HL-60 (cell line): ENCODE measurements around the gene ARHGAP26.

Experiments used
- DNase-seq, 2 experiments: peaks; one replicate each; pipeline ENCODE4 v3.0.0-alpha.2; 2010 to 2020; ENCODE audit warnings: low read depth in 1 of 2, low spot score in 1 of 2
- H3K27ac ChIP-seq: fragments of 250-450 bp; sonication (Bioruptor Pico); replicated peaks from 2 replicates; pipeline ENCODE4 v1.5.1; 2020; ENCODE audit warnings: mild to moderate bottlenecking, moderate library complexity
- H3K27me3 ChIP-seq: fragments of 250-450 bp; sonication (Bioruptor Pico); 2 replicates; pipeline ENCODE4 v1.5.1; 2021; ENCODE audit warnings: mild to moderate bottlenecking, moderate library complexity; ENCODE audit not compliant: insufficient read depth, poor library complexity, severe bottlenecking
- H3K4me3 ChIP-seq: replicated peaks from 2 replicates; pipeline ENCODE4 v1.5.1; 2011; ENCODE audit warnings: mild to moderate bottlenecking, control low read depth, low read length; ENCODE audit not compliant: insufficient read depth
- GABPA ChIP-seq: IDR thresholded peaks from 2 replicates; pipeline ENCODE4 v1.6.1; 2012; ENCODE audit warnings: low read depth
- POLR2AphosphoS5 ChIP-seq: IDR thresholded peaks from 2 replicates; pipeline ENCODE4 v1.6.1; 2012; ENCODE audit warnings: low read depth
- SPI1 ChIP-seq: IDR thresholded peaks from 2 replicates; pipeline ENCODE4 v1.6.1; 2012; ENCODE audit warnings: low read depth, mild to moderate bottlenecking, borderline replicate concordance
- TF ChIP-seq, protein P1 (sequence below): IDR thresholded peaks from one replicate; pipeline ENCODE4 v1.5.1; 2011; ENCODE audit warnings: low read length, control low read depth, inconsistent platforms; ENCODE audit not compliant: insufficient read depth
- TF ChIP-seq, protein P2 (sequence below): IDR thresholded peaks from 2 replicates; pipeline ENCODE4 v1.6.1; 2012; ENCODE audit warnings: low read depth; ENCODE audit not compliant: insufficient replicate concordance

The ARHGAP26 gene

DNA sequence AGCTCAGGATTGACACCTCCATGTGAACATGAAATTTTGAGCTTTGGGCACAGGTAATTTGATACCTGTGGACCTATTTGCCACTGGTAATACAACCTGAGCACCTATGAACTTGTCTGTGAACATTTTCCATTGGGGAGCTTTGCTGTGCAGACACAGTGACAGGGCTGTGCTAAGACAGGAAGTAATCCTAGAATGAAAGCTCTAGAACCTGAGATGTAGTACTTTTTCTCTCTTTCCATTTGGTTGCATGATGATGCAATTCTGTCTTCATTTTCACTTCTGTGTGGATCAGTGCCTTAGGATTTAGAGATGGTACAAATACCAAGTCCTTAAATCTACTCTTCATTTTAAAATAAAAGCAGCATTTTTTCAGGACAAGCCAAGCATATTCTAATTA, 416.4 kb downstream of the ARHGAP26 start:
- Histone ChIP-seq H3K4me3 (no peak overlapping the region), H3K27me3 (no peaks in the 10 kb centered on the region), H3K27ac (no peak overlapping the region)
- no peak for DNase-seq
- TF ChIP-seq, protein P1, sequence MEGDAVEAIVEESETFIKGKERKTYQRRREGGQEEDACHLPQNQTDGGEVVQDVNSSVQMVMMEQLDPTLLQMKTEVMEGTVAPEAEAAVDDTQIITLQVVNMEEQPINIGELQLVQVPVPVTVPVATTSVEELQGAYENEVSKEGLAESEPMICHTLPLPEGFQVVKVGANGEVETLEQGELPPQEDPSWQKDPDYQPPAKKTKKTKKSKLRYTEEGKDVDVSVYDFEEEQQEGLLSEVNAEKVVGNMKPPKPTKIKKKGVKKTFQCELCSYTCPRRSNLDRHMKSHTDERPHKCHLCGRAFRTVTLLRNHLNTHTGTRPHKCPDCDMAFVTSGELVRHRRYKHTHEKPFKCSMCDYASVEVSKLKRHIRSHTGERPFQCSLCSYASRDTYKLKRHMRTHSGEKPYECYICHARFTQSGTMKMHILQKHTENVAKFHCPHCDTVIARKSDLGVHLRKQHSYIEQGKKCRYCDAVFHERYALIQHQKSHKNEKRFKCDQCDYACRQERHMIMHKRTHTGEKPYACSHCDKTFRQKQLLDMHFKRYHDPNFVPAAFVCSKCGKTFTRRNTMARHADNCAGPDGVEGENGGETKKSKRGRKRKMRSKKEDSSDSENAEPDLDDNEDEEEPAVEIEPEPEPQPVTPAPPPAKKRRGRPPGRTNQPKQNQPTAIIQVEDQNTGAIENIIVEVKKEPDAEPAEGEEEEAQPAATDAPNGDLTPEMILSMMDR: no peak
- TF ChIP-seq GABPA: no peak
- no peak for TF ChIP-seq SPI1
- TF ChIP-seq POLR2AphosphoS5: no peak
- TF ChIP-seq, protein P2, sequence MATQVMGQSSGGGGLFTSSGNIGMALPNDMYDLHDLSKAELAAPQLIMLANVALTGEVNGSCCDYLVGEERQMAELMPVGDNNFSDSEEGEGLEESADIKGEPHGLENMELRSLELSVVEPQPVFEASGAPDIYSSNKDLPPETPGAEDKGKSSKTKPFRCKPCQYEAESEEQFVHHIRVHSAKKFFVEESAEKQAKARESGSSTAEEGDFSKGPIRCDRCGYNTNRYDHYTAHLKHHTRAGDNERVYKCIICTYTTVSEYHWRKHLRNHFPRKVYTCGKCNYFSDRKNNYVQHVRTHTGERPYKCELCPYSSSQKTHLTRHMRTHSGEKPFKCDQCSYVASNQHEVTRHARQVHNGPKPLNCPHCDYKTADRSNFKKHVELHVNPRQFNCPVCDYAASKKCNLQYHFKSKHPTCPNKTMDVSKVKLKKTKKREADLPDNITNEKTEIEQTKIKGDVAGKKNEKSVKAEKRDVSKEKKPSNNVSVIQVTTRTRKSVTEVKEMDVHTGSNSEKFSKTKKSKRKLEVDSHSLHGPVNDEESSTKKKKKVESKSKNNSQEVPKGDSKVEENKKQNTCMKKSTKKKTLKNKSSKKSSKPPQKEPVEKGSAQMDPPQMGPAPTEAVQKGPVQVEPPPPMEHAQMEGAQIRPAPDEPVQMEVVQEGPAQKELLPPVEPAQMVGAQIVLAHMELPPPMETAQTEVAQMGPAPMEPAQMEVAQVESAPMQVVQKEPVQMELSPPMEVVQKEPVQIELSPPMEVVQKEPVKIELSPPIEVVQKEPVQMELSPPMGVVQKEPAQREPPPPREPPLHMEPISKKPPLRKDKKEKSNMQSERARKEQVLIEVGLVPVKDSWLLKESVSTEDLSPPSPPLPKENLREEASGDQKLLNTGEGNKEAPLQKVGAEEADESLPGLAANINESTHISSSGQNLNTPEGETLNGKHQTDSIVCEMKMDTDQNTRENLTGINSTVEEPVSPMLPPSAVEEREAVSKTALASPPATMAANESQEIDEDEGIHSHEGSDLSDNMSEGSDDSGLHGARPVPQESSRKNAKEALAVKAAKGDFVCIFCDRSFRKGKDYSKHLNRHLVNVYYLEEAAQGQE: no peak

DNA sequence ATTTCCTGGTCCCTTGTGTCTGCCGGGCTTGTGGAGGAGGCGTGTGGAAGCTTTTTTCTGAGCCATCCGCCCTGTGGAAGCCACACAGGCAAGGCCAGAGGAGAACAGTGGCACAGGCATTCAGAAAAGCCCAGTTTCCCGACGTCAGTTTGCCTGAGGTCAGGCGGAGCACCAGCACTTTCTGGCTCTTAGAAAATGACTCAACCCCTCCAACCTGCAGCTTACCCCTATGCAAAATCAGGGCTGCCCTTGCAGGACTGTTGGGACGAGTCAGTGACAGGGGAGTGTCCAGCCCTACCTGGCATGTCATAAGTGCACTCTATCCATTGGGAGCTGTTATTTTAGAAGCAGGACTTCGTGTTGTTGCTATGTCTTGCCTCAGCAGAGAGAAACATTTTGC, 417.3 kb downstream of the ARHGAP26 start:
- H3K27me3 ChIP-seq: no peaks in the 10 kb centered on the region
- DNase-seq: no peak
- TF ChIP-seq SPI1 (no peak), POLR2AphosphoS5 (no peak), GABPA (no peak)
- TF ChIP-seq, protein P1: no peak
- TF ChIP-seq, protein P2: no peak
- H3K4me3 ChIP-seq: no peak overlapping the region
- H3K27ac ChIP-seq: no peak overlapping the region

DNA sequence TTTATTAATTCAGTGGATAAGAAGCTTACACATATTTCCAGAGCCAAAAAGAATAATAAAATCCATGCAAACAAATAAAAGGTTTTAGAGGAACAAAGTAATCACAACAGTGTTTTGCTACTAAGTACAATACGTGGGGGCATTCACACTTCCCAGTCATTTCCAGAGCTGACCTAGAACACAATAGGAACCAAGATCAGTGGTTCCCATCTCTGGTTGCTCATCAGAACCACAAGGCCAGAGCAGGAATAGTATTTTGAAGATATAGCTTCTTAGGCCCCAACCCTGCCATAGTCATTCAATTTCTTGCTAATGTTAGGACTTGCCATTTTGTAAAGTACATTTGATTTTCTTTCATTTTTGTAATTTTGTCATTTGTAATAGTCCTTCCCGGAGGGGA, 417.9 kb downstream of the ARHGAP26 start:
- no peak for TF ChIP-seq POLR2AphosphoS5
- TF ChIP-seq, protein P2: no peak
- no peak for TF ChIP-seq SPI1
- TF ChIP-seq, protein P1: no peak
- TF ChIP-seq GABPA: no peak
- H3K4me3 ChIP-seq: no peak overlapping the region
- H3K27ac ChIP-seq: no peak overlapping the region
- no peaks in the 10 kb centered on the region for H3K27me3 ChIP-seq
- DNase-seq: no peak
